GM21723 (cell line): ENCODE measurements around the gene TNNT1.

ENCODE experiments used
- ATAC-seq: cut with Tn5 transposase; IDR thresholded peaks from one replicate; pipeline ENCODE4 v1.9.1; 2021; ENCODE audit warnings: mild to moderate bottlenecking, moderate library complexity; ENCODE audit not compliant: unreplicated experiment

The TNNT1 gene

DNA sequence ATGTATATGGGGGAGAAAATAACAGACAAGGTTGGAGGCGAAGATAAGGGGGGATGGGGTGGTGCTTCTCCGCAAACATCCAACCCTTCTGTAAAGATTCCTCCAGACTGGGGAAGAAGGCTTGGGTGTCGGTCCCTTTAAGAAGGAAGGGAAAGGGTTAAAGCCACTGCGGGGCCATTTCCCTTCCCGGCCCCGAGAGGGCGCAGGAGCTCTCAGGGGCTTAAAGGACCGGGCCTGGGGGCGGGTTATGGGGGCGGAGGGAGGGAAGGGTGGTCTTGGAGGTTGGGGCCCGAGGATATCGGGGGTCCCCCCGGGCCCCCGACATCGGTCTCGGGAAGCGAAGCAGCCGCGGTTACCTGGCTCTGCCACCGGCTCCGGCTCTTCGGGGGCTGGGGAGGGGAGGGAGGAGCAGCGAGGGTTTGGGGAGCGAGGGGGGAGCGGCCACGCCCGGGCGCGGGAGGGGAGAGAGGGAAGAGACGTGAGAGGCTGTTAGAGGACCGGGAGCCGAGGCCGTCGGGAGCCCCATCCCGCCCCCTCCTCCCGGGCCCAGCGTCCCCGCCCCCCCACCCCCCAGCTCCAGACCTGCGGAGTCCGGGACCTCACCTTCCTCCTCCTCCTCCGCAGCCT, 2.8 kb downstream of the TNNT1 start:
- ATAC-seq = no peak

DNA sequence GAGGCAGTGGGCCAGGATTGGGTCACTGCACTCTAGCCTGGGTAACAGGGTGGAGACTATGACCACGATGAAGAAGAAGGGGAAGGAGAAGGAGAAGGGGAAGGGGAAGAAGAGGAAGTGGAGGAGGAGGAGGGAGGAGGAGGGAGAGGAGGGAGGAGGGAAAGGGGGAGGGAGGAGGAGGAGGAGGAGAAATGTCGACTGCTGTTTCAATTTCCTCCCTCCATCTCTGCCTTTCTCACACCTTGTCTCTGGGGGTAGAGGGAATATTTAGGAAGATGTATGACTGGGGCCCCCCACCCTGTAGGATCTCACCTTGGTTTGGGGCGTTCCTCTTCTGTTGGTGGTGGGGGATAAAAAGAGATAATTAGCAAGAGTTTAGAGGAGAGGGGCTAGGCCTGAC, 3.8 kb downstream of the TNNT1 start:
- ATAC-seq = no peak

DNA sequence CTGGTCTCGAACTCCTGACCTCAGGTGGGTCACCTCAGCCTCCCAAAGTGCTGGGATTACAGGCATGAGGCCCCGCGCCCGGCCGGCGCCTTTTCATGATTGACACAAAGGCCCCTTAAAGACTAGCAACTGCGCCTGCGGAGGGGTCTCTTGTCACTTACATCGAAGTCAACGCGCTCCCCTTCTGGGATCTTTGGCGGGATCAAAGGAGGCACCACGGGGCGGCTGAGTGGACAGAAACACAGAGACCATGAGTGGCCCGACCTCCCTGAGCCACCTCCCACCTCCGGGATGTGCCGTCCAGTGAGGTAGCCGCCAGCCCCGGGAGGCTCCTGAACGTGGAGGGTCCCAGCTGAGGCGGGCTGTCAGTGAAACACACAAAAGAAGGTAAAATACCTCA, 7.3 kb downstream of the TNNT1 start:
- no peak for ATAC-seq

DNA sequence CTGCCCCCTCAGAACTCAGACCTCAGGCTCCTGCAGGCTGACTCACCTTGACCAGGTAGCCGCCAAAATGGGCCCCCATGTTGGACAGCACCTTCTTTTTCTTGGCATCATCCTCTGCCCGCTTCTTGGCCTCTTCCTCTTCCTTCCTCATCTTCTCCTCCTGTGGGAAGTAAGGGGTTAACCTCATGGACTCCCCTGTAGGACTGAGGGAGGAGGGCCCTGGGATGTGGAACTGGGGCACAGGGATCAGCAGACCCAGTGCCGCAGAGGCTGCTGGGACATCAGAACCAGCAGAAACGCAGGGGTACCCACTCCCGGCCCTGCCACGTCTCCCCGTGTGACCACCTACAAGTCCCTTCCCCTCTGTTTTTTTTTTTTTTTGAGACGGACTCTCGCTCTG, 11.1 kb downstream of the TNNT1 start:
- no peak for ATAC-seq

DNA sequence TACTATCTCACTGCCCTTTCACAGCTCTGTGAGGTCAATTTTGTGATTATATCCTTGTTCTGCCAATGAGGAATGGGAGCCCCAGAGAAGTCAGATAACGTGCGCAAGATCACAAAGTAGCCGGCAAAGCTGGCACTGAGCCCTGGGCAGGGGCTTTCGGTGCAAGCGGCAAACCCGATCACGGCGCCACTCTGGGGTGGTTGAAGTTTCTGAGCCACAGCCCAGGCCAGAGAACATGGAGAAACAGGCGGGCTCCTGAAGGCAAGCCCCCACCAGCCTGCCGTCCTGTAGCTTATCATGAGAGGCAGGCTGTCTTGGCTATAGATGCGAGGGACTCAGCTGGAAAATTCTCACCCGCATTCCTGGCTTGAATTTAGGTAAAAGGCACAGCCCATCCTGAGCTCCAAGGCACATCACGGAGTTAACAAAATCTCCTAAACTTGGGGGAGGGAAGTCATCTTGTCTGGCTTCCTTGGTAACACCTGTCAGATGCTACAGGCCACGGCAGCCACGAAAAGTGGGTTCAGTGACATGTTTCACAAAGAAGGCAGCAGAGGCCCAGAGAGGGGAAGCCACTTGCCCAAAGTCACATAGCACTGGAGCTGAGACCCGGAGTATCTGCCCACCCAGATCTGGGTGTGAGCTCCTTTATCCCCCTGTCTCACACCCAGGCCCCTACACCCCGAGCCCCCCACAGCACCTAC, 12.5 kb downstream of the TNNT1 start:
- ATAC-seq = no peak

DNA sequence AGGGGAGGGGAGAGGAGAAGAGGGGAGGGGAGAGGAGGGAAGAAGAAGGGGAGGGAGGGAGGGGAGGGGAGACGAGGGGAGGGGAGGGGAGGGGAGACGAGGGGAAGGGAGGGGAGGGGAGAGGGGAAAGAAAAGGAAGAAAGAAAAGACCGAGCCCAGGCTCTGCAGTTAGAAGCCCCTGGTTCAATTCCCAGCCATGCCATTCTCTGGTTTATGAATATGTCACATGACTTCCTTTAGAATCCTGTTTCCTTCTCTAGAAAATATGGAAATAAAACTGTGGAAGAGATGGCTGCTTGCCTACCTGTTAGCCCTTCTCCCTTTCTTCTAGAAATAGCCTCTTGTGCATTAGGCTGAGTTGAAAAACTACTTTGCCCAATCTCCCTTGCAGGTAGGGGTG, 14.3 kb downstream of the TNNT1 start:
- ATAC-seq = no peak

DNA sequence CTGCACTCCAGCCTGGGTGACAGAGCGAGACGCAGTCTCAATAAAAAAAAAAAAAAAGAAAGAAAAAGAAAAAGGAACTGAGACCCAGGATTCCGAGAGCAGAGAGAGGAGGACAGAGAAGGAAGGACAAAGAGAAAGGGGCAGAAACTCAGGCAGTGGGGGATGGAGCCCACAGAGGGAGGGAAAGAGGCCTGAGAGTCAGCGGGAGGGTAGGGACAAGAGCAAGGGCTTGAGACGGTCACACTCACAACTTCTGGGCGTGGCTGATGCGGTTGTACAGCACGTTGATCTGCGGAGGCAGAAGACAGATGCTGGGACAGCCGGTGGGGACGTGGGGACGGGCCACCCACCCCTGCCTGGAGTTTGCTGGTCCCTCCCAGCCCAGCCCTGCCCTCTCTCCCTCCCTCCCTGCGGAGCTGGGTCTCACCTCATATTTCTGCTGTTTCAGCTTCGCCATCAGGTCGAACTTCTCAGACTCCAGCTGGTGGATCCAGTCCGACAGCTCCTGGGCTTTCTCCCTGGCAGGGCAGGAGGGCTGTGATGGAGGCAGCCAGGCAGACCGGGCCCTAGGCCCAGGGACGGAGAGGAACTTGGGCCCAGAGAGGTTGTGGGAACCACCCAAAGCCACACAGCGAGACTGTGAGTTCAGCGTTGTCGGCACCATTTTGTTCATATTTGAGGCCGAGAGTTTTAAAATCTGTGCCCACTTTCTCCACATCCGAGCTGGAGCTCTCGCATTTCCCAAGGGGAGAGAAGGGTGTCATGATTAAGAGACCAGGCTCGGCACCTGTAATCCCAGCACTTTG, 15.2 kb downstream of the TNNT1 start:
- ATAC-seq = no peak

DNA sequence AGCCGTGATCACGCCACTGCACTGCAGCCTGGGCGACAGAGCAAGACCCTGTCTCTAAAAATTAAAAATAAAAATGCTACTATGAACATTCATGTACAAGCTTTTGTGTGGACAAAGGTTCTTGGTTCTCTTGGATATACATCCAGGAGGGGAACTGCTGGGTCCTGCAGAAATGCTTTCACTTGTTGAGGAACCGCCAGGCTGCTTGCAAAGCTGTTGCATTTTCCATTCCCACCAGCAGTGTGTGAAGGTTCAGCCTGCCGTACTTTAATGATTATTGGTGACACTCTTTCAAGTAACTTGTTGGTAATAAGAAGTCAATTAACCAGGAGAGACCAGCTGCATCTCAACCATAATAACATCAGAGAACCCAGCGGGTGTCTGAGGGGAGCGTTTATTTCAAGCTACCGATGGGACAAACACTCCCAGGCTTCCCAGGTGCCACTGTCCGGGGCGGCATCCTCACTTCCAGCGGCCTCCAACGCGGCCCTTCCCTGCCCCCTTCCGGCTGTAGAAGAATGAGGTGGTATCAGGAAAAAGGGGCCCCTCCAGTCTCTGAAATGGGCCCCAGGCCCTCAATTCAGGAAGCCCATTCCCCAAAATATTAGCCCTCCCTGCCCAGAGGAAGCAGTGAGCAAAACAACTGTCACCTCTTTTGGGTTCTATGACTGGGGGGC, 16.4 kb downstream of the TNNT1 start:
- ATAC-seq = no peak

DNA sequence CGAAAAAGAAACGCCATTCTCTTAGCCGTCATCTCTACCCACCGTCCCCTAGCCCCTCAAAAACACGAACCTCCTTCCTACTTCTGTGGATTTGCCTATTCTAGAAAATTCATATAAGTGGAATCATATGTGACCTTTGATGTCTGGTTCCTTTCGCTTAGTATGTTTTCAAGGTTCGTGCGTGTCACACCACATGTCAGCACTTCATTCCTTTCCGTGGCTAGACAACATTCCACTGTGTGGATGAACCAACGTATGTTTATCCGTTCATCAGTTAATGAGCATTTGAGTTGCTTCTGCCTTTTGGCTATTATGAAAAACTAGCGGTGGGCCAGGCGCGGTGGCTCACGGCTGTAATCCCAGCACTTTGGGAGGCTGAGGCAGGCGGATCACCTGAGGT, 17.6 kb downstream of the TNNT1 start:
- no peak for ATAC-seq

DNA sequence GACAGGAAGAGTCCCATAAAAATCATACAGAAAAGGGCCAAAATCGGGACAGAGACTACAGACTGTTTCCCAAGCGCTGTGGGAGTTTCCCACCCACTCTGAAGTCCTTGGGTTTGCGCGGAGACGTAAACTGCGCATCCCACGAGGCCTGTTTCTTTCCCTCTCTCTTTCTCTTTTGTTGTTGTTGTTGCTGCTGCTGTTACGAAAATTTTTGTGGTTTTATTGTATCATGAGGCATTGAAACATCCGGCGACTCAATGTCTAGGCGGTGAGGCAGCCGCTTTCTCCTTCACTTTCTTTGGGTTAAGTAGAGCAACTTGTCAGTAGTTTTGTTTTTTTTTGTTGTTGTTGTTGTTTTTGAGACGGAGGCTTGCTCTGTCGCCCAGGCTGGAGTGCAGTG, 30.0 kb downstream of the TNNT1 start:
- no peak for ATAC-seq

DNA sequence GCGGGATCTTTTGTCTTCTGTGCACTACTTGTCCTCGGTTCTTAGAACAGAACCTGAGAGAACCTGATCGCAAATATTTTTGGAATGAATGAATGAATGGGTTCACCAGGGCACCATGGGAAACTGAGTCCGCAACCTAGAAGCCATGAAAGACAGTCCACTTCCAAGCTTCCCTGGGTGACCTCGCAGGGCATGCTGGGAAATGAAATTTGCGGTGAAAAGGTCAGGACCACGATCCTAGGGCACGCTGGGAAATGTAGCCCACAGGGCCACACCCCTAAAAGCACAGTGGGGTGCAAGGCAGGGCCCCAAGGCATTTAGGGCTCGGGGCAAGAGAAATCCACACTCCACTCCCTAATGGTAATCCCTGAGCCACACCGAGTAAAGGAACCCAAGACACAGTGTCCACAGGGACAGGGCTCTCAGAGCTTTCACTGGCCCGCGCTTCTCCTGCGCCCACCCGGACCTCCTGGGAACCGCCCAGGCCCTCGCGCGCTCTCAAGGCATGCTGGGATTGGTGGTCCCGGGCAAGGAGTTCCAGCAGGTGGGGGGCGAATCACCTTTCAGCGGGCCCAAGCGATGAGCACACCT, 30.5 kb downstream of the TNNT1 start:
- ATAC-seq = no peak

DNA sequence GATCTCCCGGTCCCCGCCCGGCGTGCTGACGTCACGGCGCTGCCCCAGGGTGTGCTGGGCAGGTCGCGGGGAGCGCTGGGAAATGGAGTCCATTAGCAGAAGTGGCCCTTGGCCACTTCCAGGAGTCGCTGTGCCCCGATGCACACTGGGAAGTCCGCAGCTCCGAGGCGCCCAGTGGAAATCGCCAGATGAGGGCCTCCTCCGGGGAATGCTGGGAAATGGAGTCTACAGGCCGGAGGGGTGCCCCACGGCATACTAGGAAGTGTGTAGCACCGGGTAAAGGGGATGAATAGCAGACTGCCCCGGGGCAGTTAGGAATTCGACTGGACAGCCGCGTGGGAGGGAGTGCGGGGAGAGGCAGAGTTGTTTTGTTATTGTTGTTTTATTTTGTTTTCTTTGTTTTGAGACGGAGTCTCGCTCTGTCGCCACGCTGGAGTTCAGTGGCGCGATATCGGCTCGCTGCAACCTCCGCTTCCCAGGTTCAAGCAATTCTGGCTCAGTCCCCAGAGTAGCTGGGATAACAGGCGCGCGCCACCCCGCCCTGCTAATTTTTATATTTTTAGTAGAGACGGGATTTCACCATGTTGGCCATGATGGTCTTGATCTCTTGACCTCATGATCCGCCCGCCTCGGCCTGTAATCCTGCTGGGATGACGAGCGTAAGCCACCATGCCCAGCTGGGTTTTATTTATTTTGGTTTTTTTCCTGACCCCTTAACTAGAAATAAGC, 31.2 kb downstream of the TNNT1 start:
- peak; percentile 86 for ATAC-seq

DNA sequence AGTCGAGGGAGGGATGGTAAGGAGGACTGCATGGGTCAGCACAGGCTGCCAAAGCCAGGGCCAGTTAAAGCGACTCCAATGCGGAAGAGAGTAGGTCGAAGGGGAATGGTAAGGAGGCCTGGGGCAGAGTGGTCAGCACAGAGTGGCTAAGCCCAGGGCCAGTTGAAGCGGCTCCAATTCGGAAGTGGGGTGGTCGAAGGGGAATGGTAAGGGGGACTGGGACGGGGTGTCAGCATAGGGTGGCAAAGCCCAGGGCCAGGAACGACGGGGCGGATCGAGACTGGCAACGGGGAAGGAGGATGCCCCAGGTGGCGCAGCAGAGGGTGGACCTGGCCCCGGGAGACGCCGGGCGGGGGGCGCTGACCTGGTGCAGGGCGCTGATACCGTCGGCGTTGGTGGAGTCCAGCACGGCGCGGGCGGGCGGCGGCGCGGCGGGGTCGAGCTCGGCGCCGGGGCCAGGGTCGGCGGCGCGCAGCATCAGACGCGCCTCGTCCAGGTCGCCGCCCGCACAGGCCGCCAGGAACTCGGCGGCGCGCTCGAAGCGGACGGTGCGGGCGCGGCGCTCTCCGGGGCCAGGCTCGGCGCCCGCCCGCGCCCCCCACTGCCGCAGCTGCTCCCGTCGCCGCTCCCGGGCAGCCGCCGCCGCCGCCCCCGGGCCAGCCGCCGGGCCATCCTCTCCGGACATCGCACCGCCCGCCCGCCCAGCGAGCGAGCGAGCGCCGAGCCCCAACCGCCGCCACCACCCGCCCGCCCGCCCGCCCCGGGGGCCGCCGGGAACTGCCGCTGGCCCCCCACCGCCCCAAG, 31.9 kb downstream of the TNNT1 start, which contains the start of gene PPP1R12C:
Gene PPP1R12C, minus strand, starts transcription at position 779 of the 804 bp plus-strand sequence. Its CDS starts 94 bp downstream, at position 685.
- ATAC-seq = peak; percentile 10

DNA sequence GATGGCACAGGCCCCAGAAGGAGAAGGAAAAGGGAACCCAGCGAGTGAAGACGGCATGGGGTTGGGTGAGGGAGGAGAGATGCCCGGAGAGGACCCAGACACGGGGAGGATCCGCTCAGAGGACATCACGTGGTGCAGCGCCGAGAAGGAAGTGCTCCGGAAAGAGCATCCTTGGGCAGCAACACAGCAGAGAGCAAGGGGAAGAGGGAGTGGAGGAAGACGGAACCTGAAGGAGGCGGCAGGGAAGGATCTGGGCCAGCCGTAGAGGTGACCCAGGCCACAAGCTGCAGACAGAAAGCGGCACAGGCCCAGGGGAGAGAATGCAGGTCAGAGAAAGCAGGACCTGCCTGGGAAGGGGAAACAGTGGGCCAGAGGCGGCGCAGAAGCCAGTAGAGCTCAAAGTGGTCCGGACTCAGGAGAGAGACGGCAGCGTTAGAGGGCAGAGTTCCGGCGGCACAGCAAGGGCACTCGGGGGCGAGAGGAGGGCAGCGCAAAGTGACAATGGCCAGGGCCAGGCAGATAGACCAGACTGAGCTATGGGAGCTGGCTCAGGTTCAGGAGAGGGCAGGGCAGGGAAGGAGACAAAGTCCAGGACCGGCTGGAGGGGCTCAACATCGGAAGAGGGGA, 32.7 kb downstream of the TNNT1 start:
- no peak for ATAC-seq

DNA sequence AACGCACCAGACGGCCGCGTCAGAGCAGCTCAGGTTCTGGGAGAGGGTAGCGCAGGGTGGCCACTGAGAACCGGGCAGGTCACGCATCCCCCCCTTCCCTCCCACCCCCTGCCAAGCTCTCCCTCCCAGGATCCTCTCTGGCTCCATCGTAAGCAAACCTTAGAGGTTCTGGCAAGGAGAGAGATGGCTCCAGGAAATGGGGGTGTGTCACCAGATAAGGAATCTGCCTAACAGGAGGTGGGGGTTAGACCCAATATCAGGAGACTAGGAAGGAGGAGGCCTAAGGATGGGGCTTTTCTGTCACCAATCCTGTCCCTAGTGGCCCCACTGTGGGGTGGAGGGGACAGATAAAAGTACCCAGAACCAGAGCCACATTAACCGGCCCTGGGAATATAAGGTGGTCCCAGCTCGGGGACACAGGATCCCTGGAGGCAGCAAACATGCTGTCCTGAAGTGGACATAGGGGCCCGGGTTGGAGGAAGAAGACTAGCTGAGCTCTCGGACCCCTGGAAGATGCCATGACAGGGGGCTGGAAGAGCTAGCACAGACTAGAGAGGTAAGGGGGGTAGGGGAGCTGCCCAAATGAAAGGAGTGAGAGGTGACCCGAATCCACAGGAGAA, 33.5 kb downstream of the TNNT1 start:
- ATAC-seq = no peak

DNA sequence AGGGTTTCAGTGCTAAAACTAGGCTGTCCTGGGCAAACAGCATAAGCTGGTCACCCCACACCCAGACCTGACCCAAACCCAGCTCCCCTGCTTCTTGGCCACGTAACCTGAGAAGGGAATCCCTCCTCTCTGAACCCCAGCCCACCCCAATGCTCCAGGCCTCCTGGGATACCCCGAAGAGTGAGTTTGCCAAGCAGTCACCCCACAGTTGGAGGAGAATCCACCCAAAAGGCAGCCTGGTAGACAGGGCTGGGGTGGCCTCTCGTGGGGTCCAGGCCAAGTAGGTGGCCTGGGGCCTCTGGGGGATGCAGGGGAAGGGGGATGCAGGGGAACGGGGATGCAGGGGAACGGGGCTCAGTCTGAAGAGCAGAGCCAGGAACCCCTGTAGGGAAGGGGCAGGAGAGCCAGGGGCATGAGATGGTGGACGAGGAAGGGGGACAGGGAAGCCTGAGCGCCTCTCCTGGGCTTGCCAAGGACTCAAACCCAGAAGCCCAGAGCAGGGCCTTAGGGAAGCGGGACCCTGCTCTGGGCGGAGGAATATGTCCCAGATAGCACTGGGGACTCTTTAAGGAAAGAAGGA, 34.4 kb downstream of the TNNT1 start:
- no peak for ATAC-seq

DNA sequence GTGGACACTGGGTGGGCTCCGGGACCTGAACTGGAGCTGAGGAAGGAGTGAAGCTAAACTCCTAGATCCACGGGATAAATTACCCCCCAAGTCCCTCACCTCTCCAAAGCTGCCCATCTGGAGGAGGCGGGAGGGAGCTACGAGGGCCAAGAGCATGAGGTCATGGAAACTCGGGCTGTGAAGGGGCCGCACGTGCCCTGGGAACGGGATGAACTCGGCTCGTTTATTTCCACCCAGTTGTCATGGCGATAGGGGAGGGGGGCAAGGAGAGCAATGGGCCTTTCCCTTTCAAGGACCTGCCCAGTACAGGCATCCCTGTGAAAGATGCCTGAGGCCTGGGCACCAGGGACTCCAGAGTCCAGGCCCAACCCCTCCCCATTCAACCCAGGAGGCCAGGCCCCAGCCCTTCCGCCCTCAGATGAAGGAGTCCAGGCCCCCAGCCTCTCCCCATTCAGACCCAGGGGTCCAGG, 35.4 kb downstream of the TNNT1 start:
- no peak for ATAC-seq
